IMR-90 (cell line): ENCODE measurements around the gene CDKAL1. TPM values are rescaled to one million over a fixed set of nuclear protein-coding genes. Genes with fewer than 3 reads are reported as not detected.
A peak's percentile ranks its signal among the peaks of the same experiment; 100 is the strongest.

Experiments
- ATAC-seq: fragments of 200-7000 bp; cut with Tn5 transposase; 2 replicates; pipeline ENCODE4 v1.9.1; 2020; ENCODE audit warnings: low read depth, mild to moderate bottlenecking, moderate library complexity
- BruUV-seq: library from RNA; stranded (reverse); fragments of 400-500 nt; replicated peaks from 2 replicates; lab custom pipeline; 2021; lab: Mats Ljungman, UMichigan
- CTCF ChIA-PET: fragments of 300-600 bp; formaldehyde crosslinking; extraction: SDS; loops from one replicate; lab custom pipeline; 2021; ENCODE audit warnings: antibody characterized with exemption; lab: Yijun Ruan, JAX
- POLR2A ChIA-PET: fragments of 300-600 bp; sonication (Branson Sonifier 250); formaldehyde crosslinking; loops from one replicate; lab custom pipeline; 2022; ENCODE audit warnings: antibody characterized with exemption; ENCODE audit not compliant: unreplicated experiment; lab: Charles Lee
- DNase-seq: peaks from one replicate; pipeline ENCODE4 v3.0.0; 2013
- H2AFZ ChIP-seq: replicated peaks from 2 replicates; pipeline ENCODE3; 2013; ENCODE audit warnings: low read length, mild to moderate bottlenecking; ENCODE audit not compliant: poor library complexity
- H2AK5ac ChIP-seq: 2 replicates; pipeline ENCODE4 v1.6.1; 2013; ENCODE audit warnings: low read depth, low read length, inconsistent platforms
- H2AK9ac ChIP-seq: replicated peaks from 2 replicates; pipeline ENCODE3; 2013; ENCODE audit warnings: mild to moderate bottlenecking, low read depth, low read length, moderate library complexity; ENCODE audit not compliant: poor library complexity
- H2BK120ac ChIP-seq: 2 replicates; pipeline ENCODE4 v1.6.1; 2013; ENCODE audit warnings: low read depth, low read length, inconsistent platforms
- H2BK15ac ChIP-seq: 3 replicates; pipeline ENCODE4 v1.6.1; 2013; ENCODE audit warnings: low read depth, low read length, inconsistent platforms
- H2BK20ac ChIP-seq: 2 replicates; pipeline ENCODE4 v1.6.1; 2013; ENCODE audit warnings: low read depth, mild to moderate bottlenecking, inconsistent platforms, low read length, moderate library complexity
- H2BK5ac ChIP-seq: 2 replicates; pipeline ENCODE4 v1.6.1; 2013; ENCODE audit warnings: mild to moderate bottlenecking, low read depth, low read length, inconsistent platforms; ENCODE audit not compliant: poor library complexity, severe bottlenecking
- H3K14ac ChIP-seq: replicated peaks from 2 replicates; pipeline ENCODE4 v1.6.1; 2013; ENCODE audit warnings: low read depth, low read length, inconsistent platforms
- H3K18ac ChIP-seq: 2 replicates; pipeline ENCODE4 v1.6.1; 2013; ENCODE audit warnings: low read depth, low read length, control low read depth
- H3K23ac ChIP-seq: 2 replicates; pipeline ENCODE4 v1.6.1; 2013; ENCODE audit warnings: low read depth, low read length, inconsistent platforms
- H3K27ac ChIP-seq: 2 replicates; pipeline ENCODE4 v1.5.1; 2013; ENCODE audit warnings: mild to moderate bottlenecking, control low read depth, low read length; ENCODE audit not compliant: insufficient read depth
- H3K27me3 ChIP-seq: 2 replicates; pipeline ENCODE4 v1.6.1; 2013; ENCODE audit warnings: low read length; ENCODE audit not compliant: control insufficient read depth, insufficient read depth
- H3K36me3 ChIP-seq: 2 replicates; pipeline ENCODE4 v1.6.1; 2013; ENCODE audit warnings: low read length, mixed read lengths; ENCODE audit not compliant: control insufficient read depth, insufficient read depth
- H3K4ac ChIP-seq: 2 replicates; pipeline ENCODE4 v1.6.1; 2013; ENCODE audit warnings: low read depth, low read length, inconsistent platforms
- H3K4me1 ChIP-seq: 2 replicates; pipeline ENCODE4 v1.6.1; 2013; ENCODE audit warnings: low read length, mixed read lengths; ENCODE audit not compliant: control insufficient read depth, insufficient read depth
- H3K4me2 ChIP-seq: 2 replicates; pipeline ENCODE4 v1.6.1; 2013; ENCODE audit warnings: low read depth, mild to moderate bottlenecking, control low read depth, low read length, moderate library complexity
- H3K4me3 ChIP-seq: 2 replicates; pipeline ENCODE4 v1.5.1; 2013; ENCODE audit warnings: low read depth, mild to moderate bottlenecking, control low read depth, low read length, moderate library complexity; ENCODE audit not compliant: insufficient read depth
- H3K56ac ChIP-seq: 2 replicates; pipeline ENCODE4 v1.6.1; 2013; ENCODE audit warnings: low read length, inconsistent platforms; ENCODE audit not compliant: insufficient read depth; ENCODE audit errors: extremely low read depth
- H3K79me1 ChIP-seq, 2 experiments: 2 replicates each; pipeline ENCODE4 v1.6.1; 2013; ENCODE audit warnings: low read length in 2 of 2, inconsistent platforms in 1 of 2, low read depth in 1 of 2
- H3K9ac ChIP-seq: 2 replicates; pipeline ENCODE4 v1.6.1; 2013; ENCODE audit warnings: low read depth, low read length, control low read depth
- H3K9me1 ChIP-seq: 2 replicates; pipeline ENCODE4 v1.6.1; 2013; ENCODE audit warnings: low read length, inconsistent platforms; ENCODE audit not compliant: insufficient read depth
- H3K9me3 ChIP-seq: 2 replicates; pipeline ENCODE4 v1.6.1; 2013; ENCODE audit warnings: low read length; ENCODE audit not compliant: control insufficient read depth, insufficient read depth
- H4K20me1 ChIP-seq: 2 replicates; pipeline ENCODE4 v1.6.1; 2013; ENCODE audit warnings: low read length, inconsistent platforms; ENCODE audit not compliant: insufficient read depth
- H4K5ac ChIP-seq: 2 replicates; pipeline ENCODE4 v1.6.1; 2013; ENCODE audit warnings: mild to moderate bottlenecking, low read depth, low read length, control low read depth
- H4K8ac ChIP-seq, 2 experiments: 2 replicates each; pipeline ENCODE4 v1.6.1; 2013; ENCODE audit warnings: low read depth in 2 of 2, low read length in 2 of 2, control low read depth in 1 of 2, inconsistent platforms in 1 of 2
- H4K91ac ChIP-seq: 2 replicates; pipeline ENCODE4 v1.6.1; 2013; ENCODE audit warnings: low read depth, low read length, inconsistent platforms; ENCODE audit not compliant: insufficient read depth
- CEBPB ChIP-seq: IDR thresholded peaks from 2 replicates; pipeline ENCODE4 v1.6.1; 2012; ENCODE audit warnings: low read depth, low read length, improper control_type of control experiment
- CHD1 ChIP-seq: IDR thresholded peaks from 2 replicates; pipeline ENCODE4 v1.6.1; 2012; ENCODE audit warnings: low read depth, low read length, improper control_type of control experiment
- CTCF ChIP-seq: conservative IDR thresholded peaks from 2 replicates; pipeline ENCODE4 v1.5.1; 2012; ENCODE audit warnings: mild to moderate bottlenecking, low read depth, low read length, improper control_type of control experiment
- ELK1 ChIP-seq: fragments of 150-350 bp; IDR thresholded peaks from 2 replicates; pipeline ENCODE4 v1.6.1; 2016; ENCODE audit warnings: low read depth, mild to moderate bottlenecking, low read length, moderate library complexity, borderline replicate concordance
- MAFK ChIP-seq: IDR thresholded peaks from 2 replicates; pipeline ENCODE4 v1.6.1; 2012; ENCODE audit warnings: low read depth, low read length, improper control_type of control experiment
- MXI1 ChIP-seq: IDR thresholded peaks from 2 replicates; pipeline ENCODE4 v1.6.1; 2012; ENCODE audit warnings: low read depth, mild to moderate bottlenecking, low read length, moderate library complexity, borderline replicate concordance
- POLR2A ChIP-seq: IDR thresholded peaks from 2 replicates; pipeline ENCODE4 v1.6.1; 2012; ENCODE audit warnings: mild to moderate bottlenecking, low read depth, low read length
- RAD21 ChIP-seq: IDR thresholded peaks from 2 replicates; pipeline ENCODE4 v1.6.1; 2012; ENCODE audit warnings: low read length, improper control_type of control experiment
- SMC3 ChIP-seq: fragments of 150-350 bp; IDR thresholded peaks from 2 replicates; pipeline ENCODE4 v1.6.1; 2016; ENCODE audit warnings: low read depth, mild to moderate bottlenecking, antibody characterized with exemption, low read length, moderate library complexity
- WGBS, 2 experiments: methylation state at CpG; one replicate each; pipeline versions ENCODE4 v1.1.5 to v1.1.7; 2013; ENCODE audit warnings: missing lambda C conversion rate in 2 of 2; ENCODE audit not compliant: insufficient read length in 1 of 2; ENCODE audit errors: extremely low coverage in 2 of 2; 5-methylcytosine and 5-hydroxymethylcytosine counted together
- dilution Hi-C: fragments of 300-500 bp; cut with HindIII; formaldehyde crosslinking; loops from one replicate; pipeline ENCODE4 v1.14.3; 2018; ENCODE audit warnings: low sequenced_read_pairs; ENCODE audit not compliant: unreplicated experiment
- in situ Hi-C: fragments of 300-500 bp; cut with MboI; formaldehyde crosslinking; loops from 3 replicates; pipeline ENCODE4 v1.14.3; 2019; ENCODE audit warnings: low sequenced_read_pairs, inconsistent platforms, mixed read lengths
- intact Hi-C: fragments of 100-400 bp; cut with micrococcal nuclease; formaldehyde crosslinking; loops from 2 replicates; pipeline ENCODE4 v1.10.0; 2022
- polyA plus RNA-seq, 3 experiments: library from polyadenylated mRNA; depleted of rRNA; stranded (reverse); fragments of >200 nt; gene quantifications; 2 replicates each; pipeline ENCODE4 v1.2.3, GENCODE V29; 2012; ENCODE audit warnings: low replicate concordance in 1 of 3
- total RNA-seq: library from RNA; depleted of rRNA; stranded (reverse); fragments of >200 nt; gene quantifications from 2 replicates; pipeline ENCODE4 v1.2.3, GENCODE V29; 2012

CDKAL1 gene
- total and polyA plus RNA-seq, 2 of the 4 experiments (the other 2 are of a cell fraction), result 3.7 to 13.1 TPM

GRCh38 chr6:20559924-20560551 is 25.8 kb downstream of the CDKAL1 start:
- ATAC-seq (no peak), DNase-seq (no peak)
- no CpG with 5 or more reads among the region's 2 CpGs for WGBS, 2 experiments
- dilution Hi-C loops, result no loop called here
- no peak overlapping the region for H3K4me3 ChIP-seq
- POLR2A ChIA-PET, result no interaction called here
- no peak overlapping the region for H2BK15ac ChIP-seq
- no peak overlapping the region; the same call in 1 of the 2 replicates for H2AK5ac ChIP-seq
- H2AK9ac ChIP-seq, result no peak overlapping the region
- H3K4me1 ChIP-seq, result no peaks in the 10 kb centered on the region
- no peak overlapping the region for H3K56ac ChIP-seq
- H4K5ac ChIP-seq, result no peak overlapping the region
- H3K18ac ChIP-seq, result no peak overlapping the region
- H3K27ac ChIP-seq, result no peak overlapping the region
- no TSS peak for BruUV-seq
- H4K8ac ChIP-seq, result no peak overlapping the region
- H4K20me1 ChIP-seq, result no peaks in the 10 kb centered on the region
- H3K9ac ChIP-seq, result no peak overlapping the region
- H2BK5ac ChIP-seq, result no peak overlapping the region
- no peak overlapping the region for H2BK20ac ChIP-seq
- H4K91ac ChIP-seq, result no peak overlapping the region
- intact Hi-C loops, result loop anchor here (10.0 kb wide), 2 partner anchors 445 to 1585 kb away; no protein-coding TSS in a partner anchor
- no peak overlapping the region; the same call in 1 of the 2 replicates for H3K23ac ChIP-seq
- TF ChIP-seq SMC3 (no peak), POLR2A (no peak), CTCF (peak; percentile 28; the same call in 1 of the 2 replicates), CEBPB (peak; percentile 72), MXI1 (no peak), ELK1 (no peak), RAD21 (peak; percentile 36), CHD1 (no peak), MAFK (no peak)
- H3K4ac ChIP-seq, result no peak overlapping the region; the same call in 1 of the 2 replicates
- in situ Hi-C loops, result loop anchor here (5.0 to 25.0 kb wide), 2 partner anchors 1027 to 1577 kb away; no protein-coding TSS in a partner anchor
- CTCF ChIA-PET, result interaction anchor here (0.6 kb wide), 1 partner anchor 1384 kb away, joined by 3 read pairs; no protein-coding TSS in a partner anchor
- no peaks in the 10 kb centered on the region for H3K36me3 ChIP-seq
- no peaks in the 10 kb centered on the region for H3K9me1 ChIP-seq
- H3K4me2 ChIP-seq, result no peak overlapping the region
- no peak overlapping the region for H3K14ac ChIP-seq
- no peaks in the 10 kb centered on the region for H3K9me3 ChIP-seq
- H3K27me3 ChIP-seq, result no peaks in the 10 kb centered on the region
- no peak overlapping the region for H2AFZ ChIP-seq
- H2BK120ac ChIP-seq, result no peak overlapping the region
- H3K79me1 ChIP-seq, result peaks cover 0 to 3% of the 10 kb centered on the region in 2 experiments; a peak in 2 of 4 replicates
